ENCODE data around the gene TCP11L2. TPM values are rescaled to one million over a fixed set of nuclear protein-coding genes. Genes with fewer than 3 reads are reported as not detected.

The TCP11L2 gene
- polyA plus RNA-seq, 3 donors, result 23.5 to 37.3 (median 35.8) TPM

- peaks cover 18% of the 10 kb centered on the region for H3K4me1 Mint-ChIP-seq
- H3K79me2 ChIP-seq (ENCODE audit: insufficient read depth, low read length), result peaks cover 33% of the 10 kb centered on the region
- WGBS (ENCODE audit: insufficient coverage), result 0% methylated on average over 58 of the region's 63 CpGs
- peak; percentile 89 for TF ChIP-seq CTCF (IDR thresholded peaks at IDR 0.05)
- H3K9me3 Mint-ChIP-seq, result no peaks in the 10 kb centered on the region
- DNase-seq, result peak; percentile 91 to 94 (median 91)
- H3K4me3 ChIP-seq (replicated peaks in 1 of 3; ENCODE audit: low read depth in 2 of 3, low read length in 3 of 3), result peak within 1 kb of the TSS; percentile 59 to 82 (median 65)
- peak within 1 kb of the TSS; percentile 97 for H2AFZ ChIP-seq (ENCODE audit: insufficient read depth, low read depth, low read length, poor library complexity, severe bottlenecking)
- H3K4me2 ChIP-seq (replicated peaks; ENCODE audit: extremely low read depth, low read length, poor library complexity, severe bottlenecking), result peak within 1 kb of the TSS; percentile 86
- peak within 1 kb of the TSS; percentile 94 to 95 for H3K4me3 Mint-ChIP-seq
- peaks cover 0 to 2% of the 10 kb centered on the region in 2 donors for H3K27me3 ChIP-seq (ENCODE audit: control insufficient read depth in 2 of 2, insufficient read depth in 2 of 2, low read length in 2 of 2)
- H3K9ac ChIP-seq (ENCODE audit: insufficient read depth, low read length, poor library complexity, severe bottlenecking), result peak within 1 kb of the TSS; percentile 72
- H3K4me1 ChIP-seq (ENCODE audit: control insufficient read depth in 1 of 2, insufficient read depth in 2 of 2, low read length in 2 of 2), result peaks cover 17 to 22% of the 10 kb centered on the region in 2 donors
- peaks cover 0 to 1% of the 10 kb centered on the region in 2 donors for H3K36me3 Mint-ChIP-seq
- H3K27ac Mint-ChIP-seq, result peak within 1 kb of the TSS; percentile 90 to 97 (median 94)
- no peaks in the 10 kb centered on the region for H3K9me3 ChIP-seq (replicated peaks in 1 of 2; ENCODE audit: control insufficient read depth in 1 of 2, insufficient read depth in 1 of 2, low read length in 2 of 2)
- H3K36me3 ChIP-seq (replicated peaks in 1 of 2; ENCODE audit: control insufficient read depth in 1 of 2, insufficient read depth in 2 of 2, low read length in 2 of 2), result no peaks in the 10 kb centered on the region
- H3K27me3 Mint-ChIP-seq (ENCODE audit: low read depth in 3 of 3), result peaks cover 5 to 13% (median 12%) of the 10 kb centered on the region in 3 donors
- H4K20me1 ChIP-seq (ENCODE audit: insufficient read depth, low read length), result no peaks in the 10 kb centered on the region
- intact Hi-C loops (cut with micrococcal nuclease), result loop anchor here (5.0 kb wide), 2 partner anchors 55 to 110 kb away; partner anchors contain the start of genes TCP11L2 (in 2 of the 2) and CKAP4 (in 1 of the 2)
- H3K27ac ChIP-seq (ENCODE audit: low read depth in 1 of 2, low read length in 2 of 2), result peak within 1 kb of the TSS; percentile 75 to 83
These were observed 55.2 kb downstream of the TCP11L2 start, which contains the start of gene POLR3B for GRCh38 chr12:106357549-106358395. TSS of gene POLR3B (plus strand) at chr12:106357748. CDS start at chr12:106357880, 132 bp downstream.

- Histone ChIP-seq H3K9ac (ENCODE audit: insufficient read depth, low read length, poor library complexity, severe bottlenecking) (peak overlapping the region; percentile 72), H3K27me3 (ENCODE audit: control insufficient read depth in 2 of 2, insufficient read depth in 2 of 2, low read length in 2 of 2) (no peaks in the 10 kb centered on the region), H3K79me2 (ENCODE audit: insufficient read depth, low read length) (peaks cover 33% of the 10 kb centered on the region), H2AFZ (ENCODE audit: insufficient read depth, low read depth, low read length, poor library complexity, severe bottlenecking) (peak overlapping the region; percentile 97), H3K4me2 (replicated peaks; ENCODE audit: extremely low read depth, low read length, poor library complexity, severe bottlenecking) (peak overlapping the region; percentile 86), H3K4me1 (ENCODE audit: control insufficient read depth in 1 of 2, insufficient read depth in 2 of 2, low read length in 2 of 2) (peaks cover 17 to 22% of the 10 kb centered on the region in 2 donors), H4K20me1 (ENCODE audit: insufficient read depth, low read length) (no peaks in the 10 kb centered on the region), H3K27ac (ENCODE audit: low read depth in 1 of 2, low read length in 2 of 2) (peak overlapping the region; percentile 75 to 83), H3K9me3 (replicated peaks in 1 of 2; ENCODE audit: control insufficient read depth in 1 of 2, insufficient read depth in 1 of 2, low read length in 2 of 2) (no peaks in the 10 kb centered on the region), H3K4me3 (replicated peaks in 1 of 3; ENCODE audit: low read depth in 2 of 3, low read length in 3 of 3) (peak overlapping the region; percentile 59 to 82 (median 65)), H3K36me3 (replicated peaks in 1 of 2; ENCODE audit: control insufficient read depth in 1 of 2, insufficient read depth in 2 of 2, low read length in 2 of 2) (no peaks in the 10 kb centered on the region)
- H3K9me3 Mint-ChIP-seq, result no peaks in the 10 kb centered on the region
- peak; percentile 26 to 49 (median 49) for DNase-seq
- 21% methylated on average over 8 of the region's 17 CpGs for WGBS (ENCODE audit: insufficient coverage)
- H3K36me3 Mint-ChIP-seq, result peaks cover 0 to 1% of the 10 kb centered on the region in 2 donors
- H3K4me1 Mint-ChIP-seq, result peaks cover 18% of the 10 kb centered on the region
- H3K27me3 Mint-ChIP-seq (ENCODE audit: low read depth in 3 of 3), result peaks cover 0 to 8% (median 7%) of the 10 kb centered on the region in 3 donors
- intact Hi-C loops (cut with micrococcal nuclease), result loop anchor here (5.0 kb wide), 2 partner anchors 56 to 111 kb away; partner anchors contain the start of genes TCP11L2 (in 2 of the 2) and CKAP4 (in 1 of the 2)
- peak overlapping the region; percentile 90 to 97 (median 94) for H3K27ac Mint-ChIP-seq
- TF ChIP-seq CTCF (IDR thresholded peaks at IDR 0.05), result no peak
- H3K4me3 Mint-ChIP-seq, result peak overlapping the region; percentile 94 to 95
These were observed 56.1 kb downstream of the TCP11L2 start for GRCh38 chr12:106358396-106359241.

Measured in CD14-positive monocyte (primary cell).